Gastrocnemius medialis (tissue), 4 donors: Measurements from ENCODE around the gene AREL1. TPM values are rescaled to one million over a fixed set of nuclear protein-coding genes. Genes with fewer than 3 reads are reported as not detected.

Experiments
- ATAC-seq, 2 donors: fragments of 150-250 bp; one replicate each; pipeline ENCODE4 v1.9.1; 2016
- DNase-seq, 2 donors: peaks; one replicate each; pipeline ENCODE4 v3.0.0-alpha.2; 2019
- H3K27ac ChIP-seq, 4 donors: fragments of 200-600 bp; sonication (generic); 1 replicate in 1 of 4; 2 replicates in 3 of 4; pipeline ENCODE4 v1.5.1; 2016 to 2018; ENCODE audit warnings: mild to moderate bottlenecking in 2 of 4, moderate library complexity in 1 of 4
- H3K27me3 ChIP-seq, 3 donors: fragments of 200-600 bp; sonication (generic) in 2 of 3; 1 replicate in 1 of 3; 2 replicates in 2 of 3; pipeline versions ENCODE4 v1.5.1 to v1.6.0; 2016 to 2019; ENCODE audit warnings: mild to moderate bottlenecking in 1 of 3, moderate library complexity in 1 of 3
- H3K36me3 ChIP-seq, 2 donors: fragments of 200-600 bp; sonication (generic) in 1 of 2; one replicate each; pipeline ENCODE4 v1.5.1; 2017 to 2018
- H3K4me1 ChIP-seq, 2 donors: fragments of 200-600 bp; sonication (generic) in 1 of 2; one replicate each; pipeline ENCODE4 v1.5.1; 2016 to 2017; ENCODE audit warnings: mild to moderate bottlenecking in 2 of 2
- H3K4me3 ChIP-seq, 4 donors: fragments of 200-600 bp; sonication (generic) in 3 of 4; 1 replicate in 1 of 4; 2 replicates in 3 of 4; pipeline ENCODE4 v1.5.1; 2016 to 2019; ENCODE audit warnings: mild to moderate bottlenecking in 2 of 4
- H3K9me3 ChIP-seq, 3 donors: fragments of 200-600 bp; sonication (generic) in 2 of 3; 1 replicate in 1 of 3; 2 replicates in 2 of 3; pipeline ENCODE4 v1.5.1; 2016 to 2019
- CTCF ChIP-seq, 5 experiments: fragments of 450-650 bp in 3 of 5; fragments of 200-600 bp in 2 of 5; sonication (generic) in 2 of 5; IDR thresholded peaks in 4 of 5; conservative IDR thresholded peaks in 1 of 5; 1 replicate in 4 of 5; 2 replicates in 1 of 5; pipeline ENCODE4 v1.5.1; 2016 to 2019; ENCODE audit warnings: antibody characterized with exemption in 5 of 5, mild to moderate bottlenecking in 3 of 5, moderate library complexity in 3 of 5
- POLR2A ChIP-seq, 2 donors: fragments of 450-650 bp; IDR thresholded peaks; one replicate each; pipeline ENCODE4 v1.6.1; 2017; ENCODE audit warnings: antibody characterized with exemption in 2 of 2, mild to moderate bottlenecking in 2 of 2, moderate library complexity in 2 of 2
- in situ Hi-C, 4 donors: fragments of 200-750 bp; cut with MboI; loops; one replicate each; pipeline versions ENCODE4 v1.15.0 to v1.8.0; 2017; ENCODE audit warnings: low sequenced_read_pairs in 4 of 4
- intact Hi-C: fragments of 100-400 bp; cut with DNase I; formaldehyde crosslinking; loops from one replicate; pipeline ENCODE4 v1.15.1; 2023; ENCODE audit warnings: low total_unique reads
- total RNA-seq, 4 donors: library from RNA; depleted of rRNA; stranded (reverse); fragments of >200 nt; gene quantifications; one replicate each; pipeline versions ENCODE4 v1.1.0 to v1.2.3, GENCODE V29; 2016

AREL1 gene
- total RNA-seq, 4 donors from 2014 or later, result 14.7 to 30.1 (median 22.1) TPM

- Histone ChIP-seq H3K27me3 (no peaks in the 10 kb centered on the region), H3K27ac (no peak overlapping the region), H3K36me3 (no peaks in the 10 kb centered on the region), H3K4me3 (no peak overlapping the region), H3K4me1 (no peaks in the 10 kb centered on the region), H3K9me3 (no peaks in the 10 kb centered on the region)
- in situ Hi-C loops (no loop called here), intact Hi-C loops (no loop called here)
- ATAC-seq, result no peak
- TF ChIP-seq POLR2A (IDR thresholded peaks at IDR 0.05) (no peak), CTCF (IDR thresholded peaks at IDR 0.05 in 4 of 5, conservative IDR thresholded peaks at IDR 0.05 in 1 of 5) (no peak)
- no peak for DNase-seq
Measured at GRCh38 chr14:74747237-74747636, 34.4 kb upstream of the AREL1 start.

GRCh38 chr14:74739293-74740030 lies 26.6 kb upstream of the AREL1 start:
- Histone ChIP-seq H3K4me3 (no peak overlapping the region), H3K27ac (no peak overlapping the region), H3K36me3 (peaks cover 0 to 43% of the 10 kb centered on the region in 2 donors), H3K4me1 (no peaks in the 10 kb centered on the region), H3K27me3 (no peaks in the 10 kb centered on the region), H3K9me3 (no peaks in the 10 kb centered on the region)
- in situ Hi-C loops, result no loop called here
- TF ChIP-seq CTCF (IDR thresholded peaks at IDR 0.05 in 4 of 5, conservative IDR thresholded peaks at IDR 0.05 in 1 of 5), result no peak
- no peak for TF ChIP-seq POLR2A (IDR thresholded peaks at IDR 0.05)
- intact Hi-C loops, result no loop called here
- no peak for DNase-seq
- no peak for ATAC-seq

GRCh38 chr14:74737753-74738325 lies 25.0 kb upstream of the AREL1 start:
- Histone ChIP-seq H3K4me1 (no peaks in the 10 kb centered on the region), H3K36me3 (peaks cover 1 to 59% of the 10 kb centered on the region in 2 donors), H3K4me3 (no peak overlapping the region), H3K27me3 (no peaks in the 10 kb centered on the region), H3K27ac (no peak overlapping the region), H3K9me3 (no peaks in the 10 kb centered on the region)
- no peak for TF ChIP-seq CTCF (IDR thresholded peaks at IDR 0.05 in 4 of 5, conservative IDR thresholded peaks at IDR 0.05 in 1 of 5)
- TF ChIP-seq POLR2A (IDR thresholded peaks at IDR 0.05), result no peak
- DNase-seq (no peak), ATAC-seq (no peak)
- intact Hi-C loops, result no loop called here
- in situ Hi-C loops, result no loop called here

DNA sequence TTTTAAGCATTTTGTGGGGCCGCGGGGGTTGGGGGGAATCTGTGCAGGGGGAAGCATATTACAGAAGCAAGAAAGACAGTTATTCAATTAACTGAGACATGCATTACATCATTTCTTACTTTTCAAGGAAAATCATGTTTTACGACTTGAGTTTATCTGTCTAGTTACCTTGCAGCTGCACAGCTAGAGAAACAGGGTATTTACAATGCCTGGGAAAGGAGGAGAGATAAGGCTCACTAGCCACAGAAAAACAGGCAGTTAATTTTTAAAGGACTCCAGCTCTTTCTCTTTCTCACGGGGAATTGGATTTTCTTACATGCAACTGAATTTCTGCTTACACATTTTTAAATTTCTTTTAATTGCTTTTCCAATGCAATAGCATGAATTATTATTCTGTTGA lies 22.2 kb upstream of the AREL1 start:
- H3K27me3 ChIP-seq, result no peaks in the 10 kb centered on the region
- H3K4me1 ChIP-seq, result no peaks in the 10 kb centered on the region
- no peak for TF ChIP-seq CTCF (IDR thresholded peaks at IDR 0.05 in 4 of 5, conservative IDR thresholded peaks at IDR 0.05 in 1 of 5)
- no peak for TF ChIP-seq POLR2A (IDR thresholded peaks at IDR 0.05)
- DNase-seq (no peak), ATAC-seq (no peak)
- intact Hi-C loops (no loop called here), in situ Hi-C loops (no loop called here)
- peaks cover 4 to 65% of the 10 kb centered on the region in 2 donors for H3K36me3 ChIP-seq
- H3K27ac ChIP-seq, result no peak overlapping the region
- H3K4me3 ChIP-seq, result no peak overlapping the region
- H3K9me3 ChIP-seq, result no peaks in the 10 kb centered on the region
